GM12892 (cell line): ENCODE data around the gene SLC4A8.

ENCODE experiments used
- DNase-seq: peaks from one replicate; pipeline ENCODE4 v3.0.0; 2011; ENCODE audit not compliant: insufficient read length
- FAIRE-seq: peaks from 2 replicates; lab custom pipeline; 2011; peaks lifted over from hg19 to GRCh38; lab: Jason Lieb, UNC
- POLR2A ChIP-seq: IDR thresholded peaks from 2 replicates; pipeline ENCODE4 v1.6.1; 2011; ENCODE audit warnings: low read depth, low read length, control low read depth
- POLR2AphosphoS5 ChIP-seq: IDR thresholded peaks from 2 replicates; pipeline ENCODE4 v1.6.1; 2011; ENCODE audit warnings: low read depth, low read length, control low read depth
- TAF1 ChIP-seq: IDR thresholded peaks from 2 replicates; pipeline ENCODE4 v1.6.1; 2011; ENCODE audit warnings: low read depth, mild to moderate bottlenecking, control low read depth, low read length, borderline replicate concordance

SLC4A8 gene

GRCh38 chr12:51520576-51521325, 96.1 kb downstream of the SLC4A8 start:
- no peak for TF ChIP-seq POLR2AphosphoS5
- no peak for TF ChIP-seq POLR2A
- no peak for TF ChIP-seq TAF1
- DNase-seq = no peak
- no peak for FAIRE-seq

GRCh38 chr12:51521554-51522276, 97.1 kb downstream of the SLC4A8 start:
- FAIRE-seq = no peak
- no peak for DNase-seq
- TF ChIP-seq TAF1 = no peak
- TF ChIP-seq POLR2AphosphoS5 = no peak
- TF ChIP-seq POLR2A = no peak

GRCh38 chr12:51522696-51523095, 98.1 kb downstream of the SLC4A8 start:
- DNase-seq = no peak
- no peak for TF ChIP-seq TAF1
- TF ChIP-seq POLR2A = no peak
- TF ChIP-seq POLR2AphosphoS5 = no peak
- no peak for FAIRE-seq

GRCh38 chr12:51524386-51524901, 99.8 kb downstream of the SLC4A8 start:
- TF ChIP-seq POLR2AphosphoS5 (no peak), POLR2A (no peak), TAF1 (no peak)
- no peak for FAIRE-seq
- no peak for DNase-seq

- no peak for FAIRE-seq
These were observed 100.9 kb downstream of the SLC4A8 start for GRCh38 chr12:51525518-51525917.

GRCh38 chr12:51527966-51528365, 103.3 kb downstream of the SLC4A8 start:
- DNase-seq (no peak), FAIRE-seq (no peak)
- TF ChIP-seq TAF1 (no peak), POLR2AphosphoS5 (no peak), POLR2A (no peak)

More at GRCh38 chr12:51525518-51525917, 100.9 kb downstream of the SLC4A8 start:
- no peak for DNase-seq
- TF ChIP-seq POLR2AphosphoS5 = no peak
- TF ChIP-seq TAF1 = no peak
- TF ChIP-seq POLR2A = no peak

- DNase-seq = no peak
- TF ChIP-seq POLR2AphosphoS5 = no peak
- TF ChIP-seq TAF1 = no peak
- FAIRE-seq = no peak
These were observed 104.4 kb downstream of the SLC4A8 start for GRCh38 chr12:51528852-51529650.

- FAIRE-seq = no peak
- TF ChIP-seq POLR2AphosphoS5 (no peak), TAF1 (no peak), POLR2A (no peak)
- DNase-seq = no peak
These were observed 105.0 kb downstream of the SLC4A8 start for GRCh38 chr12:51529651-51529970.

GRCh38 chr12:51530208-51530607, 105.6 kb downstream of the SLC4A8 start:
- FAIRE-seq = no peak
- DNase-seq = no peak
- TF ChIP-seq POLR2A = no peak

- no peak for DNase-seq
- FAIRE-seq = no peak
- TF ChIP-seq POLR2A (no peak), TAF1 (no peak), POLR2AphosphoS5 (no peak)
These were observed 106.8 kb downstream of the SLC4A8 start for GRCh38 chr12:51531284-51531977.

- FAIRE-seq = peak; percentile 95
- TF ChIP-seq POLR2A (no peak), POLR2AphosphoS5 (no peak), TAF1 (no peak)
- DNase-seq = peak; percentile 62
These were observed 107.4 kb downstream of the SLC4A8 start for GRCh38 chr12:51531978-51532497.
